Measurements from ENCODE around the gene RFLNA. TPM values are rescaled to one million over a fixed set of nuclear protein-coding genes. Genes with fewer than 3 reads are reported as not detected.

The RFLNA gene
- total and polyA plus RNA-seq, 9 donors = 3.3 to 11.1 (median 7.4) TPM

- WGBS (ENCODE audit: insufficient coverage) = 82% methylated on average over 10 of the region's 10 CpGs
- Histone ChIP-seq H3K36me3 (ENCODE audit: control insufficient read depth, insufficient read depth, low read length) (no peaks in the 10 kb centered on the region), H3K4me3 (ENCODE audit: low read length) (no peak overlapping the region), H3K4me1 (ENCODE audit: control insufficient read depth, insufficient read depth, low read length) (peaks cover 2% of the 10 kb centered on the region), H3K9me3 (replicated peaks; ENCODE audit: control insufficient read depth, low read depth, low read length) (peaks cover under 1% of the 10 kb centered on the region), H3K27me3 (ENCODE audit: control insufficient read depth, insufficient read depth, low read length) (peaks cover 4% of the 10 kb centered on the region), H3K27ac (ENCODE audit: low read length) (no peak overlapping the region)
- no peak for DNase-seq
Measured at GRCh38 chr12:124264089-124264795, 30.7 kb upstream of the RFLNA start.

GRCh38 chr12:124264879-124265278, 30.0 kb upstream of the RFLNA start:
- Histone ChIP-seq H3K27me3 (ENCODE audit: control insufficient read depth, insufficient read depth, low read length) (peaks cover 4% of the 10 kb centered on the region), H3K27ac (ENCODE audit: low read length) (no peak overlapping the region), H3K4me1 (ENCODE audit: control insufficient read depth, insufficient read depth, low read length) (no peaks in the 10 kb centered on the region), H3K9me3 (replicated peaks; ENCODE audit: control insufficient read depth, low read depth, low read length) (peaks cover 2% of the 10 kb centered on the region), H3K36me3 (ENCODE audit: control insufficient read depth, insufficient read depth, low read length) (no peaks in the 10 kb centered on the region), H3K4me3 (ENCODE audit: low read length) (no peak overlapping the region)
- DNase-seq = no peak
- 94% methylated on average over 7 of the region's 7 CpGs for WGBS (ENCODE audit: insufficient coverage)

- Histone ChIP-seq H3K4me1 (ENCODE audit: control insufficient read depth, insufficient read depth, low read length) (no peaks in the 10 kb centered on the region), H3K9me3 (replicated peaks; ENCODE audit: control insufficient read depth, low read depth, low read length) (peaks cover 2% of the 10 kb centered on the region), H3K36me3 (ENCODE audit: control insufficient read depth, insufficient read depth, low read length) (no peaks in the 10 kb centered on the region), H3K27me3 (ENCODE audit: control insufficient read depth, insufficient read depth, low read length) (peaks cover 4% of the 10 kb centered on the region), H3K27ac (ENCODE audit: low read length) (no peak overlapping the region), H3K4me3 (ENCODE audit: low read length) (no peak overlapping the region)
- 58% methylated on average over 2 of the region's 4 CpGs for WGBS (ENCODE audit: insufficient coverage)
- DNase-seq = no peak
Measured at GRCh38 chr12:124267205-124267778, 27.6 kb upstream of the RFLNA start.

- peaks cover 2% of the 10 kb centered on the region for H3K9me3 ChIP-seq (replicated peaks; ENCODE audit: control insufficient read depth, low read depth, low read length)
- peaks cover 2% of the 10 kb centered on the region for H3K27me3 ChIP-seq (ENCODE audit: control insufficient read depth, insufficient read depth, low read length)
- H3K36me3 ChIP-seq (ENCODE audit: control insufficient read depth, insufficient read depth, low read length) = no peaks in the 10 kb centered on the region
- no peak overlapping the region for H3K27ac ChIP-seq (ENCODE audit: low read length)
- no peak for DNase-seq
- no peaks in the 10 kb centered on the region for H3K4me1 ChIP-seq (ENCODE audit: control insufficient read depth, insufficient read depth, low read length)
- H3K4me3 ChIP-seq (ENCODE audit: low read length) = no peak overlapping the region
- WGBS (ENCODE audit: insufficient coverage) = 81% methylated on average over 4 of the region's 6 CpGs
Measured at GRCh38 chr12:124270671-124271070, 24.2 kb upstream of the RFLNA start.

GRCh38 chr12:124273630-124274029, 21.3 kb upstream of the RFLNA start:
- H3K9me3 ChIP-seq (replicated peaks; ENCODE audit: control insufficient read depth, low read depth, low read length) = peaks cover 2% of the 10 kb centered on the region
- no peak overlapping the region for H3K27ac ChIP-seq (ENCODE audit: low read length)
- no peaks in the 10 kb centered on the region for H3K27me3 ChIP-seq (ENCODE audit: control insufficient read depth, insufficient read depth, low read length)
- WGBS (ENCODE audit: insufficient coverage) = 100% methylated on average over 2 of the region's 3 CpGs
- H3K4me1 ChIP-seq (ENCODE audit: control insufficient read depth, insufficient read depth, low read length) = peaks cover 13% of the 10 kb centered on the region
- H3K4me3 ChIP-seq (ENCODE audit: low read length) = no peak overlapping the region
- no peak for DNase-seq
- no peaks in the 10 kb centered on the region for H3K36me3 ChIP-seq (ENCODE audit: control insufficient read depth, insufficient read depth, low read length)

GRCh38 chr12:124276337-124276736, 18.6 kb upstream of the RFLNA start:
- Histone ChIP-seq H3K27ac (ENCODE audit: low read length) (no peak overlapping the region), H3K27me3 (ENCODE audit: control insufficient read depth, insufficient read depth, low read length) (peaks cover 2% of the 10 kb centered on the region), H3K36me3 (ENCODE audit: control insufficient read depth, insufficient read depth, low read length) (no peaks in the 10 kb centered on the region), H3K9me3 (replicated peaks; ENCODE audit: control insufficient read depth, low read depth, low read length) (no peaks in the 10 kb centered on the region), H3K4me1 (ENCODE audit: control insufficient read depth, insufficient read depth, low read length) (peaks cover 32% of the 10 kb centered on the region), H3K4me3 (ENCODE audit: low read length) (no peak overlapping the region)
- WGBS (ENCODE audit: insufficient coverage) = 100% methylated on average over 1 of the region's 2 CpGs
- no peak for DNase-seq

GRCh38 chr12:124277394-124278241, 17.3 kb upstream of the RFLNA start:
- WGBS (ENCODE audit: insufficient coverage) = 34% methylated on average over 12 of the region's 16 CpGs
- peak overlapping the region; percentile 52 for H3K27ac ChIP-seq (ENCODE audit: low read length)
- DNase-seq = peak; percentile 56
- peaks cover 2% of the 10 kb centered on the region for H3K27me3 ChIP-seq (ENCODE audit: control insufficient read depth, insufficient read depth, low read length)
- H3K4me3 ChIP-seq (ENCODE audit: low read length) = no peak overlapping the region
- H3K36me3 ChIP-seq (ENCODE audit: control insufficient read depth, insufficient read depth, low read length) = no peaks in the 10 kb centered on the region
- H3K4me1 ChIP-seq (ENCODE audit: control insufficient read depth, insufficient read depth, low read length) = peaks cover 32% of the 10 kb centered on the region
- H3K9me3 ChIP-seq (replicated peaks; ENCODE audit: control insufficient read depth, low read depth, low read length) = no peaks in the 10 kb centered on the region

- Histone ChIP-seq H3K4me1 (ENCODE audit: control insufficient read depth, insufficient read depth, low read length) (peaks cover 34% of the 10 kb centered on the region), H3K9me3 (replicated peaks; ENCODE audit: control insufficient read depth, low read depth, low read length) (no peaks in the 10 kb centered on the region), H3K27me3 (ENCODE audit: control insufficient read depth, insufficient read depth, low read length) (peaks cover 2% of the 10 kb centered on the region), H3K36me3 (ENCODE audit: control insufficient read depth, insufficient read depth, low read length) (no peaks in the 10 kb centered on the region), H3K4me3 (ENCODE audit: low read length) (no peak overlapping the region), H3K27ac (ENCODE audit: low read length) (peak overlapping the region; percentile 65)
- DNase-seq = peak; percentile 74
- WGBS (ENCODE audit: insufficient coverage) = 26% methylated on average over 13 of the region's 20 CpGs
Measured at GRCh38 chr12:124278389-124279101, 16.3 kb upstream of the RFLNA start.

- DNase-seq = no peak
- Histone ChIP-seq H3K36me3 (ENCODE audit: control insufficient read depth, insufficient read depth, low read length) (no peaks in the 10 kb centered on the region), H3K4me3 (ENCODE audit: low read length) (no peak overlapping the region), H3K9me3 (replicated peaks; ENCODE audit: control insufficient read depth, low read depth, low read length) (peaks cover 3% of the 10 kb centered on the region), H3K27ac (ENCODE audit: low read length) (peak overlapping the region; percentile 65), H3K4me1 (ENCODE audit: control insufficient read depth, insufficient read depth, low read length) (peaks cover 34% of the 10 kb centered on the region), H3K27me3 (ENCODE audit: control insufficient read depth, insufficient read depth, low read length) (peaks cover 2% of the 10 kb centered on the region)
- WGBS (ENCODE audit: insufficient coverage) = 50% methylated on average over 5 of the region's 11 CpGs
Measured at GRCh38 chr12:124279315-124279714, 15.6 kb upstream of the RFLNA start.
